ENCODE measurements around the gene SORCS3.

Gene SORCS3

DNA sequence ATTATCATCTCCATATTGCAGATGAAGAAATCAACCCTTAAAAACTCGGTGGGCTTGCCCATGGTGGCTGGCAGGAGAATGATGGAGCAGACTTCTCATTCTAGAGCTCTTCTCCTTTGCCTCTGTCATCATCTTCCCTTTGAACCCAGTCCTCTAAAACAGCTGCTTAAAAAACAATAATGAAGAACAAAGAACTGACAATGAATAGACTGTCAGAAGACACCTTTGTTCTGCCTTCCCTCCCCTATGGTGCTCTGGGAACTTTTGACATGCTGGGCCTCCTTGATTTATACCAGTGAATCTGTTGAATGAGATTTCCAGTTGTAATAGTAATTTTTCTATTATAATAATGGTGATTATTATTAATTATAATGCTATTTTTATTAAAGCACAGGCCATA is 103.0 kb downstream of the SORCS3 start:
- H3K36me3 ChIP-seq (ENCODE audit: control insufficient read depth in 1 of 2, insufficient read depth in 2 of 2, low read length in 2 of 2), result no peaks in the 10 kb centered on the region
- no peak overlapping the region for H3K27ac ChIP-seq (ENCODE audit: low read length)
- H3K9me3 ChIP-seq (ENCODE audit: control insufficient read depth in 1 of 2, low read length in 2 of 2), result no peaks in the 10 kb centered on the region
- H3K4me3 ChIP-seq (ENCODE audit: low read depth in 1 of 2, low read length in 2 of 2), result no peak overlapping the region
- H3K4me1 ChIP-seq (ENCODE audit: control insufficient read depth in 1 of 2, insufficient read depth in 2 of 2, low read length in 2 of 2), result no peaks in the 10 kb centered on the region
- no peaks in the 10 kb centered on the region for H3K27me3 ChIP-seq (ENCODE audit: low read depth, low read length)

DNA sequence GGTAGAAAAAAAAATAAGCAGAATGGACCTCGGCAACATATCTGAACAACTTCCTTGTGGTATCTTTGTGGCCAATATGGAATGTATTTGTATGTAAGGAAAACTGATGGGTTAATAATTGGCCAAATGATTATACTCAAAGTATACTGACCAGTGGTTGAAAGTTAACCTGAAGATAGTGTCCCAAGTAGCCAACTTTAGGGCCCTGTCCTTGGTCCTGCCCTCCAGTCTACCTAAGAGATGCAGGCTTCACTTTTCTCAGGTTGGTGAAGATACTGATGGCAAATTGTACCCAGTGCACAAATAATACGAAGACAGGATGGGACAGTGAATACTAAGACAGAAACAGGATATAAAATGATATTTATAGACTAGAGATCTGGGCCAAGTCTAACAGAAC is 109.2 kb downstream of the SORCS3 start:
- H3K4me3 ChIP-seq (ENCODE audit: low read depth in 1 of 2, low read length in 2 of 2), result no peak overlapping the region
- H3K27me3 ChIP-seq (ENCODE audit: low read depth, low read length), result no peaks in the 10 kb centered on the region
- no peaks in the 10 kb centered on the region for H3K36me3 ChIP-seq (ENCODE audit: control insufficient read depth in 1 of 2, insufficient read depth in 2 of 2, low read length in 2 of 2)
- no peak overlapping the region for H3K27ac ChIP-seq (ENCODE audit: low read length)
- no peaks in the 10 kb centered on the region for H3K4me1 ChIP-seq (ENCODE audit: control insufficient read depth in 1 of 2, insufficient read depth in 2 of 2, low read length in 2 of 2)
- no peaks in the 10 kb centered on the region for H3K9me3 ChIP-seq (ENCODE audit: control insufficient read depth in 1 of 2, low read length in 2 of 2)

DNA sequence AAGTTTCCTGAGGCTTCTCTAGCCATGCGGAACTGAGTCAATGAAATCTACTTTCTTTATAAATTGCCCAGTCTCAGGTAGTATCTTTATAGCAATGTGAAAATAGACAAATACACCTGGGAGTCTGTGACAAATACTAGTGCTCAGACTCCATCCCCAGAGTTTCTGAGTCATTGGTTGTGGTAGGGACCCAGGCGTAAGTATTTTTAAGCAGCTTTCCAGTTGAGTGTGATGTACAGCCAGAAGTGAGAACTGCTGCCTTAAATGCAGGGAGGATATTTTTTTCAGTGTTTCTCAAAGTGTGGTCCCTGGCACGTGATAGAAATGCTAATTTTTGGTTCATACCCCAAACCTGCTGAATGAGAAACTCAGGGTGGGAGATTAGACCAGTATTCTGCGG is 121.7 kb downstream of the SORCS3 start:
- no peak overlapping the region for H3K4me3 ChIP-seq (ENCODE audit: low read depth in 1 of 2, low read length in 2 of 2)
- H3K27me3 ChIP-seq (ENCODE audit: low read depth, low read length), result no peaks in the 10 kb centered on the region
- no peak overlapping the region for H3K27ac ChIP-seq (ENCODE audit: low read length)
- H3K36me3 ChIP-seq (ENCODE audit: control insufficient read depth in 1 of 2, insufficient read depth in 2 of 2, low read length in 2 of 2), result no peaks in the 10 kb centered on the region
- no peaks in the 10 kb centered on the region for H3K4me1 ChIP-seq (ENCODE audit: control insufficient read depth in 1 of 2, insufficient read depth in 2 of 2, low read length in 2 of 2)
- no peaks in the 10 kb centered on the region for H3K9me3 ChIP-seq (ENCODE audit: control insufficient read depth in 1 of 2, low read length in 2 of 2)

DNA sequence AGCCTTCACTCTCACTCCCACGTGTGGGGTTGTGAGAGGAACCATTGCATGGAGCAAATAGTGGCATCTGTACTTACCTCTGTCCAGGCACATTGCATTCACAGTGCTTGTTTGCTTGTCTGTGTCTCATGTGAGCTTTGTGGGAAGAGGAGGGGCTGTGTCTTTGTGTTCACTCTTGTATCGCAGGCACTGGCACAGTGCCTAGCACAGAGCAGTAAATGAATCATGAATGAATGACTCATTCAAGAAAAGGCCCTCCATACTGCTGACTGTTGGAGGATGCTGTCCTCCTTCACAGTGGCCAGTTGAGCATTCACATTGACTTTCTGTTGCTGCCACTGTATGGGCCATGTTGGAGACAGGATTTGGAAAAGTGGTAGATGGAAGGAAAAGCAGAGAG is 125.3 kb downstream of the SORCS3 start:
- H3K36me3 ChIP-seq (ENCODE audit: control insufficient read depth in 1 of 2, insufficient read depth in 2 of 2, low read length in 2 of 2), result no peaks in the 10 kb centered on the region
- no peaks in the 10 kb centered on the region for H3K9me3 ChIP-seq (ENCODE audit: control insufficient read depth in 1 of 2, low read length in 2 of 2)
- no peak overlapping the region for H3K4me3 ChIP-seq (ENCODE audit: low read depth in 1 of 2, low read length in 2 of 2)
- no peaks in the 10 kb centered on the region for H3K27me3 ChIP-seq (ENCODE audit: low read depth, low read length)
- H3K4me1 ChIP-seq (ENCODE audit: control insufficient read depth in 1 of 2, insufficient read depth in 2 of 2, low read length in 2 of 2), result no peaks in the 10 kb centered on the region
- H3K27ac ChIP-seq (ENCODE audit: low read length), result no peak overlapping the region

DNA sequence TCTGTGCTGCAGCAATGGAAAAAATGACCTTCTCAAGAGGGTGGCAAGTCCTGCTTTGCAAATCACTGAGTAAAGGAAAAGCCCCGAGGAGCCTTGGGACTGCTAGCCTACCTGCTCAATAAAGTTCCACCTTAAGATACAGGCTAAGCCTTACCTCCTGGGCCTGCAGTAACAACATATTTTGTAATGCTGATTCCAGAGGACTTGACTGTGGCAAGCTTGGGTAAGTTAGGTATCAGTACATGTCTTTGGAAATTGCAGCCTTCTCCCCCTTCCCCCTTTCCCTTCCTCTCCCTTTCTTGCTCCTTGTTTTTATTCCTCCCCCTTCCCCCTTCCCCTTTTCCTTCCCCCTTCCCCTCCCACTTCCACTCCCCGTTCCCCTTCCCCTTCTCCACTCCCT is 126.2 kb downstream of the SORCS3 start:
- H3K36me3 ChIP-seq (ENCODE audit: control insufficient read depth in 1 of 2, insufficient read depth in 2 of 2, low read length in 2 of 2), result no peaks in the 10 kb centered on the region
- no peak overlapping the region for H3K4me3 ChIP-seq (ENCODE audit: low read depth in 1 of 2, low read length in 2 of 2)
- no peaks in the 10 kb centered on the region for H3K27me3 ChIP-seq (ENCODE audit: low read depth, low read length)
- no peaks in the 10 kb centered on the region for H3K4me1 ChIP-seq (ENCODE audit: control insufficient read depth in 1 of 2, insufficient read depth in 2 of 2, low read length in 2 of 2)
- H3K27ac ChIP-seq (ENCODE audit: low read length), result no peak overlapping the region
- H3K9me3 ChIP-seq (ENCODE audit: control insufficient read depth in 1 of 2, low read length in 2 of 2), result no peaks in the 10 kb centered on the region

DNA sequence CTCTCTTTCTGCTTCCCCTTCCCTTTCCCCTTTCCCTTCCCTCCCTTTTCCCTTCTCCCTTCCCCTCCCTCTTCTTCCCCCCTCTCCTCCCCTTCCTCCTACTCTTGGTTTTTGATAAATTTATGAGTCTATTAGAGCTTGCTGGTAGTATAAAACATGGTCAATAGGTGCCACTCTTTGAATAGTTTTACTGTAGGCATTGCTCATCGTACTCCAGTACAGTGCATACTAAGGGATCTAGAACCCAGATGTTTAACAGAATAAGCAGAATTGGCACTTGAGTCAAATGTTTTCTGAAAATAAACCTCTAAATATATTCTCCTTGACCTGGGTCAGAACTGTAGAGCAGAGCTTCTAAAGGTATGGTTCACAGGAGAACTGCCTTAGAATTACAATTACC is 126.7 kb downstream of the SORCS3 start:
- Histone ChIP-seq H3K36me3 (ENCODE audit: control insufficient read depth in 1 of 2, insufficient read depth in 2 of 2, low read length in 2 of 2) (no peaks in the 10 kb centered on the region), H3K27ac (ENCODE audit: low read length) (no peak overlapping the region), H3K4me1 (ENCODE audit: control insufficient read depth in 1 of 2, insufficient read depth in 2 of 2, low read length in 2 of 2) (no peaks in the 10 kb centered on the region), H3K4me3 (ENCODE audit: low read depth in 1 of 2, low read length in 2 of 2) (no peak overlapping the region), H3K9me3 (ENCODE audit: control insufficient read depth in 1 of 2, low read length in 2 of 2) (no peaks in the 10 kb centered on the region), H3K27me3 (ENCODE audit: low read depth, low read length) (no peaks in the 10 kb centered on the region)

DNA sequence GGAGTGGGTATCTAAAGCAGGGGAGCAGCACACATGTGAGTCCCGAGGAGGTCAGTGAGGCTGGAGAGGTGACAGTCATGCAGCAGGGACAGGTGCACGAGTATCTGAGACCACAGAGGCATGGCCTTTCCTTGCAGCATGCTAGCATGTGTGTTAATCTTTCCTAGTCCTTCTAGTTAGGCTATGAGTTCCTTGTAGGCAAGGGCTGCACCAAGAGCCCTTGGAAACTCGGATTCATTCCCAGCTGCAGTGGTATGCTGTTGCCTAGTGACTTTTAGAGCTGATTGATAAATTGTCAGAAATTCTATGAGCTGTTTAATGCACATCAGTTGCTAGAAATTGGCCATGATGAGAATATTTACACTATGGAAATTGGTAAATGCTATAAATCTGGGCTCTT is 132.0 kb downstream of the SORCS3 start:
- no peaks in the 10 kb centered on the region for H3K27me3 ChIP-seq (ENCODE audit: low read depth, low read length)
- H3K9me3 ChIP-seq (ENCODE audit: control insufficient read depth in 1 of 2, low read length in 2 of 2), result no peaks in the 10 kb centered on the region
- no peak overlapping the region for H3K4me3 ChIP-seq (ENCODE audit: low read depth in 1 of 2, low read length in 2 of 2)
- H3K36me3 ChIP-seq (ENCODE audit: control insufficient read depth in 1 of 2, insufficient read depth in 2 of 2, low read length in 2 of 2), result no peaks in the 10 kb centered on the region
- H3K27ac ChIP-seq (ENCODE audit: low read length), result no peak overlapping the region
- H3K4me1 ChIP-seq (ENCODE audit: control insufficient read depth in 1 of 2, insufficient read depth in 2 of 2, low read length in 2 of 2), result no peaks in the 10 kb centered on the region

DNA sequence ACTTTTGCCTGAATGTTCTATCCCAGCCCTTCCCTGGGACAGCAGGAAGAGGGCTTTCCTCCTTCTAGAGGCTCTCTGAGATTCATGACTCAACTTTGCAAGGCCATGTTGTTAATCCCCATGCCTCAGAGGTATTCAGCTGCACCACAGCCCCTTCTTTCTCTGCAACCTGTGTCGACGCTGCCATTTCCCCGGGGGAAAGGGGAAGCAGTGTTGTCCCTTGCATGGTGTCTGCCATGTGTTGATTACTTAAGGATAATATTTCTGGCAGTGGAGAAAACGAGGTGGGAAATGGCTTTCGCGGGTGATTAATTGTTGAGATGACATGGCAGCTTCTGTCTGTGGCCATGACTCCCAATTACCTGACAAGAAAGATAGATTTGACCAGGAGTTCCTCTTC is 133.1 kb downstream of the SORCS3 start:
- Histone ChIP-seq H3K27me3 (ENCODE audit: low read depth, low read length) (no peaks in the 10 kb centered on the region), H3K4me3 (ENCODE audit: low read depth in 1 of 2, low read length in 2 of 2) (no peak overlapping the region), H3K36me3 (ENCODE audit: control insufficient read depth in 1 of 2, insufficient read depth in 2 of 2, low read length in 2 of 2) (no peaks in the 10 kb centered on the region), H3K4me1 (ENCODE audit: control insufficient read depth in 1 of 2, insufficient read depth in 2 of 2, low read length in 2 of 2) (no peaks in the 10 kb centered on the region), H3K27ac (ENCODE audit: low read length) (no peak overlapping the region), H3K9me3 (ENCODE audit: control insufficient read depth in 1 of 2, low read length in 2 of 2) (no peaks in the 10 kb centered on the region)

DNA sequence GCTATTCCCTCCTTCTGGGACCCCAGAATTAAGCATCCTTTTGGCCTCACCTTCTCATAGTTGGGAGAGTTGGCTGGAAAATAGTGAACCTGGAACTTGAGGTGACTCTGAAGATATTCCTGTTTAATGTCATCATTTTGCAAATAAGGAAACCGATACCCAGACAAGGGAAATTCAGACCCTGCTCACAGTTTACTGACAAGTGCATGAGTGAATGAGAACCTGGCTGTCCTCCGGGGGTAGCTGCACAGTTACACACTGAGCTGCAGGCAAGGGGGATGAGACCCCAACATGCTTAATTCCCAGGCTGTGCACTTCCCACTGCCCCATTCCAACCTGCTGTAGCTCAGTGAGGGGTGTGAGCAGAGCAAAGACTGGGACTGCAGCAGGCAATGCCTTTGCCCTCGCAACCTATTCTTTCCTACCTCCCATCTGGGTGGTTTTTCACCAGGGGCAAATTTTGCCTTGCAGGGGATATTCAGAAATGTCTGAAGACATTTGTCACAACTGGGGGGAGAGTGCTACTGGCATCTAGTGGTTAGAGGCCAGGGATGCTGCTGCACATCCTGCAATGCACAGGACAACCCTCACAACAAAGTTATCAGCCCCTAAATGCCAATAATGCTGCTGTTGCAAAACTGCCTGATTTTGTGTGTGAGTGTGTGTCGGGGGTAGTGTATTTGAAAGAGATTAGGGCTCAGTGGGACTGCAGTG is 136.2 kb downstream of the SORCS3 start:
- Histone ChIP-seq H3K4me1 (ENCODE audit: control insufficient read depth in 1 of 2, insufficient read depth in 2 of 2, low read length in 2 of 2) (no peaks in the 10 kb centered on the region), H3K36me3 (ENCODE audit: control insufficient read depth in 1 of 2, insufficient read depth in 2 of 2, low read length in 2 of 2) (no peaks in the 10 kb centered on the region), H3K27me3 (ENCODE audit: low read depth, low read length) (no peaks in the 10 kb centered on the region), H3K9me3 (ENCODE audit: control insufficient read depth in 1 of 2, low read length in 2 of 2) (no peaks in the 10 kb centered on the region), H3K4me3 (ENCODE audit: low read depth in 1 of 2, low read length in 2 of 2) (no peak overlapping the region), H3K27ac (ENCODE audit: low read length) (no peak overlapping the region)

DNA sequence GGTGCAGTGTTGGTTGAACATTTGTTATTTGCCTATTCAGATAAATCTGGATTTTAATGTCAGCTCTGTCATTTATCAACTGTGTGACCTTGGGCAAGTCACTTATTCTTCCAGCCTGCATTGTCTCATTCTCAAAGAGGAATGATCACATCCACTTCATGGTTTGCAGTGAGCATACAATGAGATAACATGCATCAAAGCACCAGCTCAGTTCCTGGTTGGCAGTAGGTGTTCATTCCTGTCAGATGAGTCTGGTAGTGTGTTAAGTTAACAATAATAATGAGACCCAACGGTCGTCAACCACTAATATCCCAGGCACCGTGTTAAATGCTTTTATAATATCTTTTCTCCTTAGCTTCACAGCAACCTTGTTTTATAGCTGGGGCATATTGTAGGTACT is 137.3 kb downstream of the SORCS3 start:
- H3K27me3 ChIP-seq (ENCODE audit: low read depth, low read length), result no peaks in the 10 kb centered on the region

DNA sequence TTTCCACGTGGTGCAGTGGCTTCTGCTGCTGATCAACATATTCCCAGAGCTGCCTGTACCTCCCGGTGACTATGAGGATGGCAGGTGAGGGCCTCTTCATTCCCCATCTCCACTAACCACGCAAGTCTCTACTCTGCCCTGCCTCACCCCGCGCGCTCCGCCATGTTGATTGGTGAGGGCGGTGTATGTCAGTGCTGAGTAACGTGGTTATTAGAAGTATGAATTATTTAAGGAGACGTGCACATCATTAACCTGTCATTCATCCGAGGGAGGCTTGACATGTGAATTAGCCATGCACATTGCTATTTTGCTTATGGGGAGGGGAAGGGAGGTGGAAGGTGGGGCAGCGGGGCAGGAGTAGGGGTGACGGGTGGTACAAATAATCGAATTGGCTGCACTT is 138.6 kb downstream of the SORCS3 start:
- Histone ChIP-seq H3K27me3 (ENCODE audit: low read depth, low read length) (no peaks in the 10 kb centered on the region), H3K4me3 (ENCODE audit: low read depth in 1 of 2, low read length in 2 of 2) (no peak overlapping the region), H3K27ac (ENCODE audit: low read length) (no peak overlapping the region), H3K4me1 (ENCODE audit: control insufficient read depth in 1 of 2, insufficient read depth in 2 of 2, low read length in 2 of 2) (no peaks in the 10 kb centered on the region), H3K36me3 (ENCODE audit: control insufficient read depth in 1 of 2, insufficient read depth in 2 of 2, low read length in 2 of 2) (no peaks in the 10 kb centered on the region), H3K9me3 (ENCODE audit: control insufficient read depth in 1 of 2, low read length in 2 of 2) (no peaks in the 10 kb centered on the region)

More for the DNA sequence above, 137.3 kb downstream of the SORCS3 start:
- Histone ChIP-seq H3K36me3 (ENCODE audit: control insufficient read depth in 1 of 2, insufficient read depth in 2 of 2, low read length in 2 of 2) (no peaks in the 10 kb centered on the region), H3K4me3 (ENCODE audit: low read depth in 1 of 2, low read length in 2 of 2) (no peak overlapping the region), H3K9me3 (ENCODE audit: control insufficient read depth in 1 of 2, low read length in 2 of 2) (no peaks in the 10 kb centered on the region), H3K4me1 (ENCODE audit: control insufficient read depth in 1 of 2, insufficient read depth in 2 of 2, low read length in 2 of 2) (no peaks in the 10 kb centered on the region), H3K27ac (ENCODE audit: low read length) (no peak overlapping the region)

DNA sequence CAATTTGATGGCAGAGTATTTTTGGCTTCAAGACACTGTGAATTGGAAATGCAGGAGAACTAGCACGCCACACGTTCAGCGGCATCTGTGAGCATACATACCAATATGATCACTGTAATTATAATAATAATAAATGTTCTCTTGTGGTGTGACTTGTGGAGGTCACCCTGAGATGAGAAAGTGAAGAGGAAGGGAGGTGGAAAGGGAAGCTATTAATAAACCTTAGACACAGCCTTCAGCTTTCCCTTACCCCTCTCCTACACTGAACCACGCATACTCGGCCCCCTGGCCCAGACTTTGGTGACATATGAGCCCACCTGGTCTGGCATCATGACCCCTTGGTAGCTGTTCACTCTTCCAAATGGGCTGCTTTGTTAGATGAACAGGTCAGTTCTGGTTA is 139.1 kb downstream of the SORCS3 start:
- no peaks in the 10 kb centered on the region for H3K27me3 ChIP-seq (ENCODE audit: low read depth, low read length)
- H3K27ac ChIP-seq (ENCODE audit: low read length), result no peak overlapping the region
- no peaks in the 10 kb centered on the region for H3K36me3 ChIP-seq (ENCODE audit: control insufficient read depth in 1 of 2, insufficient read depth in 2 of 2, low read length in 2 of 2)
- H3K4me3 ChIP-seq (ENCODE audit: low read depth in 1 of 2, low read length in 2 of 2), result no peak overlapping the region
- H3K9me3 ChIP-seq (ENCODE audit: control insufficient read depth in 1 of 2, low read length in 2 of 2), result no peaks in the 10 kb centered on the region
- no peaks in the 10 kb centered on the region for H3K4me1 ChIP-seq (ENCODE audit: control insufficient read depth in 1 of 2, insufficient read depth in 2 of 2, low read length in 2 of 2)

Data from muscle layer of duodenum (tissue), 2 donors.